ENCODE measurements around the gene MARCHF2. TPM values are rescaled to one million over a fixed set of nuclear protein-coding genes. Genes with fewer than 3 reads are reported as not detected.
"Not testable (repeated sequence)": the region's sequence is repeated elsewhere in the genome, so short reads cannot be mapped to it uniquely, and the experiment has no call there.

MARCHF2 gene
- total RNA-seq, 1 donor from 2014 or later, result 58.7 TPM

DNA sequence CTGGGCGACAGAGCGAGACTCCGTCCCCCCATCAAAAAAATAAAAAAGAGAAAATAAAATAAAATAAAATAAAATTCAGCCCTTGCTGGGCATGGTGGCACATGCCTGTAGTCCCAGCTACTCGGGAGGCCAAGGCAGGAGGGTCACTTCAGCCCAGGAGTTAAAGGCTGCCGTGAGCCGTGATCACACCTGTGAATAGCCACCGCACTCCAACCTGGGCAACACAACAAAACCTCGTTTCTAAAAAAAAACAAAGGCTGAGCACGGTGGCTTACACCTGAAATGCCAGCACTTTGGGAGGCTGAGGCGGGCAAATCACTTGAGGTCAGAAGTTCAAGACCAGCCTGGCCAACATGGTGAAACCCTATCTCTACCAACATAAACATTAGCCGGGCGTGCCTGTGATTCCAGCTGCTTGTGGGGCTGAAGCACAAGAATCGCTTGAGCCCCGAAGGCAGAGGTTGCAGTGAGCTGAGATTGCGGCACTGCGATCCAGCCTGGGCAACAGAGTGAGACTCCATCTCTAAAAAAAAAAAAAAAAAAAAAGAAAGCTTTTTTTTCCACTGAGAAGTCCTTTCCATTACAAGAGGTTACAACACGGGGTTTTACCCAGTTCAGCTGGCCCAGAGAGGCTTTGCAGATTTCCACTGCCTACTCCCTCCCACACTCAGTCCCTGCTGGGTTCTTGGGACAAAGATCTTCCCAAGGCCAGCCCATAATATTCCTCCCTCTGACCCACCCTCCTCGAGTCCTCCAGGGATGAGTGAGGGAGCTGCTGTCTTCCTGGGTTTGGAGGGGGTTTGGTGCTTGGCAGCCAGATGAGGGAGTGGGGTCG is 42.7 kb upstream of the MARCHF2 start:
- Histone ChIP-seq H3K27me3 (no peaks in the 10 kb centered on the region), H3K27ac (no peak overlapping the region), H3K9me3 (no peaks in the 10 kb centered on the region), H3K36me3 (no peaks in the 10 kb centered on the region), H3K4me1 (peaks cover 21% of the 10 kb centered on the region), H3K4me3 (no peak overlapping the region)
- ATAC-seq (no peak), DNase-seq (no peak)
- intact Hi-C loops (cut with DNase I), result no loop called here
- TF ChIP-seq, protein P1, sequence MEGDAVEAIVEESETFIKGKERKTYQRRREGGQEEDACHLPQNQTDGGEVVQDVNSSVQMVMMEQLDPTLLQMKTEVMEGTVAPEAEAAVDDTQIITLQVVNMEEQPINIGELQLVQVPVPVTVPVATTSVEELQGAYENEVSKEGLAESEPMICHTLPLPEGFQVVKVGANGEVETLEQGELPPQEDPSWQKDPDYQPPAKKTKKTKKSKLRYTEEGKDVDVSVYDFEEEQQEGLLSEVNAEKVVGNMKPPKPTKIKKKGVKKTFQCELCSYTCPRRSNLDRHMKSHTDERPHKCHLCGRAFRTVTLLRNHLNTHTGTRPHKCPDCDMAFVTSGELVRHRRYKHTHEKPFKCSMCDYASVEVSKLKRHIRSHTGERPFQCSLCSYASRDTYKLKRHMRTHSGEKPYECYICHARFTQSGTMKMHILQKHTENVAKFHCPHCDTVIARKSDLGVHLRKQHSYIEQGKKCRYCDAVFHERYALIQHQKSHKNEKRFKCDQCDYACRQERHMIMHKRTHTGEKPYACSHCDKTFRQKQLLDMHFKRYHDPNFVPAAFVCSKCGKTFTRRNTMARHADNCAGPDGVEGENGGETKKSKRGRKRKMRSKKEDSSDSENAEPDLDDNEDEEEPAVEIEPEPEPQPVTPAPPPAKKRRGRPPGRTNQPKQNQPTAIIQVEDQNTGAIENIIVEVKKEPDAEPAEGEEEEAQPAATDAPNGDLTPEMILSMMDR (IDR thresholded peaks at IDR 0.05), result no peak

DNA sequence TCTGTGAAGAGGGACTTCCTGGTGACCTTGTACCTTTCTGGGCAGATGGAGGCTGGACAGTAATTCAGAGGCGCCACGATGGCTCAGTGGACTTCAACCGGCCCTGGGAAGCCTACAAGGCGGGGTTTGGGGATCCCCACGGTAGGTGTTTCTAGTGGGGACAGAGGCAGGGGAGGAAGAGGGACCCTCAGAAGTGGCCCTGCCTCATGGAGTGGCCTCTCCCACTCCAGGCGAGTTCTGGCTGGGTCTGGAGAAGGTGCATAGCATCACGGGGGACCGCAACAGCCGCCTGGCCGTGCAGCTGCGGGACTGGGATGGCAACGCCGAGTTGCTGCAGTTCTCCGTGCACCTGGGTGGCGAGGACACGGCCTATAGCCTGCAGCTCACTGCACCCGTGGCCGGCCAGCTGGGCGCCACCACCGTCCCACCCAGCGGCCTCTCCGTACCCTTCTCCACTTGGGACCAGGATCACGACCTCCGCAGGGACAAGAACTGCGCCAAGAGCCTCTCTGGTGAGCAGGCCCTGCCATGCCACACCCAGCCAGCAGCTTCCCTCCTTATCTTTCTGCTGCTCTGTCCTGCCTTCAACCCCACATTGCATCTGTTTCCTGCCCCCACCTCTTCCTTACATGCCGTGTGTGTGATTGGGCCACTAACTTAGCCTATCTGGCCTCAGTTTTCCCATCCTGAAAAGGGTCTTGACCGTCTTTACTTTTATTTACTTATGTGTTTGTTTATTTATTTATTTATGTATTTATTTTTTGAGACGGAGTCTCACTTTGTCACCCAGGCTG is 41.9 kb upstream of the MARCHF2 start:
- H3K36me3 ChIP-seq, result no peaks in the 10 kb centered on the region
- ATAC-seq, result no peak
- TF ChIP-seq, protein P1 (IDR thresholded peaks at IDR 0.05), result no peak
- H3K27me3 ChIP-seq, result no peaks in the 10 kb centered on the region
- DNase-seq, result no peak
- peaks cover 21% of the 10 kb centered on the region for H3K4me1 ChIP-seq
- no peaks in the 10 kb centered on the region for H3K9me3 ChIP-seq
- H3K27ac ChIP-seq, result no peak overlapping the region
- intact Hi-C loops (cut with DNase I), result no loop called here
- no peak overlapping the region for H3K4me3 ChIP-seq

DNA sequence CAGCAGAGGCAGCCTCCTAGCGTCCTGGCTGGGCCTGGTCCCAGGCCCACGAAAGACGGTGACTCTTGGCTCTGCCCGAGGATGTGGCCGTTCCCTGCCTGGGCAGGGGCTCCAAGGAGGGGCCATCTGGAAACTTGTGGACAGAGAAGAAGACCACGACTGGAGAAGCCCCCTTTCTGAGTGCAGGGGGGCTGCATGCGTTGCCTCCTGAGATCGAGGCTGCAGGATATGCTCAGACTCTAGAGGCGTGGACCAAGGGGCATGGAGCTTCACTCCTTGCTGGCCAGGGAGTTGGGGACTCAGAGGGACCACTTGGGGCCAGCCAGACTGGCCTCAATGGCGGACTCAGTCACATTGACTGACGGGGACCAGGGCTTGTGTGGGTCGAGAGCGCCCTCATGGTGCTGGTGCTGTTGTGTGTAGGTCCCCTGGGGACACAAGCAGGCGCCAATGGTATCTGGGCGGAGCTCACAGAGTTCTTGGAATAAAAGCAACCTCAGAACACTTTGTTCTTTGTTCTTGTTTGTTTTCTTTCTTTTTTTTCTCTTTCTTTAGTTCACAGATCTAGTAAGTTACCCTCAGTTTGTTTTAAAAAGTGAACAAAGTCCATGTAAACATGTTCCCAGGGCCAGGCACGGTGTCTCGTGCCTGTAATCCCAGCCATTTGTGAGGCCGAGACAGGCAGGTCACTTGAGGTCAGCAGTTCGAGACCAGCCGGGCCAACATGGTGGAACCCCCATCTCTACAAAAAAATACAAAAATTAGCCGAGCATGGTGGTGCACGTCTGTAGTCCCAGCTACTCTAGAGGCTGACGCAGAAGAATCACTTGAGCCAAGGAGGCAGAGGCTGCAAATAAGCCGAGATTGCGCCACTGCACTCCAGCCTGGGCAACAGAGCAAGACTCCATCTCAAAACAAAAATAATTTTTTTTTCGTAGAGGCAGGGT is 39.0 kb upstream of the MARCHF2 start:
- intact Hi-C loops (cut with DNase I), result no loop called here
- Histone ChIP-seq H3K27ac (no peak overlapping the region), H3K9me3 (no peaks in the 10 kb centered on the region), H3K4me1 (no peaks in the 10 kb centered on the region), H3K27me3 (no peaks in the 10 kb centered on the region), H3K4me3 (no peak overlapping the region), H3K36me3 (no peaks in the 10 kb centered on the region)
- ATAC-seq (peak; percentile 52), DNase-seq (no peak)
- TF ChIP-seq, protein P1 (IDR thresholded peaks at IDR 0.05), result no peak

DNA sequence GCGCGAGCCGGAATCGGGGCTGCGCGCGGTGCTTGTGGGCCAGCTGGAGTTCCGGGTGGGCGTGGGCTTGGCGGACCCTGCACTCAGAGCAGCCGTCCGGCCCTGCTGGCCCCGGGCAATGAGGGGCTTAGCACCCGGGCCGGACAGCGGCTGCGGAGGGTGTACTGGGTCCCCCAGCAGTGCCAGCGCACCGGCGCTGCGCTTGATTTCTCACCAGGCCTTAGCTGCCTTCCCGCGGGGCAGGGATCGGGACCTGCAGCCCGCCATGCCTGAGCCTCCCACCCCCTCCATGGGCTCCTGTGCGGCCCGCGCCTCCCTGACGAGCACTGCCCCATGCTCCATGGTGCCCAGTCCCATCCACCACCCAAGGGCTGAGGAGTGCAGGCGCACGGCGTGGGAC is 37.3 kb upstream of the MARCHF2 start:
- H3K27ac ChIP-seq; intact Hi-C loops (cut with DNase I); H3K36me3 ChIP-seq: not testable (repeated sequence)

DNA sequence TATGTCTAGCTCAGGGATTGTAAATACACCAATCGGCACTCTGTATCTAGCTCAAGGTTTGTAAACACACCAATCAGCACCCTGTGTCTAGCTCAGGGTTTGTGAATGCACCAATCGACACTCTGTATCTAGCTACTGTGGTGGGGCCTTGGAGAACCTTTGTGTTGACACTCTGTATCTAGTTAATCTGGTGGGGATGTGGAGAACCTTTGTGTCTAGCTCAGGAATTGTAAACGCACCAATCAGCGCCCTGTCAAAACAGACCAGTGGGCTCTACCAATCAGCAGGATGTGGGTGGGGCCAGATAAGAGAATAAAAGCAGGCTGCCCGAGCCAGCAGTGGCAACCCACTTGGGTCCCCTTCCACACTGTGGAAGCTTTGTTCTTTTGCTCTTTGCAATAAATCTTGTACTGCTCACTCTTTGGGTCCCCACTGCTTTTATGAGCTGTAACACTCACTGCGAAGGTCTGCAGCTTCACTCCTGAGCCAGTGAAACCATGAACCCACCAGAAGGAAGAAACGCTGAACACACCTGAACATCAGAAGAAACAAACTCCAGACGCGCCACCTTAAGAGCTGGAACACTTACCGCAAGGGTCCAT is 36.6 kb upstream of the MARCHF2 start:
- H3K36me3 ChIP-seq; intact Hi-C loops (cut with DNase I); DNase-seq: not testable (repeated sequence)

More for the DNA sequence above, 37.3 kb upstream of the MARCHF2 start:
- H3K4me1 ChIP-seq, ATAC-seq, H3K27me3 ChIP-seq, H3K9me3 ChIP-seq, DNase-seq, H3K4me3 ChIP-seq: not testable (repeated sequence)

DNA sequence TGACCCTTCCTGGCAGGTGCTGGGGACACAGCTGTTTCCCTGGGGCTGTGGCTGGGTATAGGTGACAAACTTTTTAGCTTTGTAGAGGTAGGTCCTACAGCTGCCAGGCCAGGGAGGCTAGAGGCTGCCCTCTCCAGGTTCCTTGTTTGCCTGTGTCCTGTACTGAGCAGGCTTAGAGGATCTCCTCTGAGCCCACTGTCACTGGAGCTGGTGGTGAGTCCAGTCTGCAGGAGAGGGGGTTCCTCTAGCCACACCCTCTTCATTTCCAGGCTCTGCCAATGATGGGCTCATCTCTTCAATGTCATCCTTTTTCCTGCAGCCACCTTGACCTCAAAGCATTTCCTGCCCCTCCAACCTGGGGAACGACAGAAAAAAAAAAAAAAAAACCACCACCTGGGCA is 35.5 kb upstream of the MARCHF2 start:
- no peak for ATAC-seq
- no peak for DNase-seq
- Histone ChIP-seq H3K36me3 (no peaks in the 10 kb centered on the region), H3K27ac (no peak overlapping the region), H3K27me3 (no peaks in the 10 kb centered on the region), H3K9me3 (no peaks in the 10 kb centered on the region), H3K4me1 (no peaks in the 10 kb centered on the region), H3K4me3 (no peak overlapping the region)
- intact Hi-C loops (cut with DNase I), result no loop called here
- TF ChIP-seq, protein P1 (IDR thresholded peaks at IDR 0.05), result no peak

More for the DNA sequence above, 36.6 kb upstream of the MARCHF2 start:
- H3K27ac ChIP-seq, H3K27me3 ChIP-seq, H3K4me3 ChIP-seq, H3K4me1 ChIP-seq, ATAC-seq, H3K9me3 ChIP-seq: not testable (repeated sequence)

DNA sequence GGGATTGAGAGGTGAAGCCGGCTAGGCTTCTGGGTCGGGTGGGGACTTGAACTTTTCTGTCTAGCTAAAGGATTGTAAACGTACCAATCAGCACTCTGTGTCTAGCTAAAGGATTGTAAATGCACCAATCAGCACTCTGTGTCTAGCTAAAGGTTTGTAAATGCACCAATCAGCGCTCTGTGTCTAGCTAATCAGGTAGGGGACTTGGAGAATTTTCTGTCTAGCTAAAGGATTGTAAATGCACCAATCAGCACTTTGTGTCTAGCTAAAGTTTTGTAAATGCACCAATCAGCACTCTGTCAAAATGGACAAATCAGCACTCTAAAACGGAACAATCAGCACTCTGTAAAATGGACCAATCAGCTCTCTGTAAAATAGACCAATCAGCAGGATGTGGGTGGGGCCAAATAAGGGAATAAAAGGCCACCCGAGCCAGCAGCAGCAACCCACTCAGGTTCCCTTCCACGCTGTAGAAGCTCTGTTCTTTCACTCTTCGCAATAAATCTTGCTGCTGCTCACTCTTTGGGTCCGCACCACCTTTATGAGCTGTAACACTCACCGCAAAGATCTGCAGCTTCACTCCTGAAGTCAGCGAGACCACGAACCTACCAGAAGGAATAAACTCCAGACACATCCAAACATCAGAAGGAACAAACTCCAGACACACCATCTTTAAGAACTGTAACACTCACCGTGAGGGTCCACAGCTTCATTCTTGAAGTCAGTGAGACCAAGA is 33.8 kb upstream of the MARCHF2 start:
- intact Hi-C loops (cut with DNase I); DNase-seq; H3K4me1 ChIP-seq: not testable (repeated sequence)

DNA sequence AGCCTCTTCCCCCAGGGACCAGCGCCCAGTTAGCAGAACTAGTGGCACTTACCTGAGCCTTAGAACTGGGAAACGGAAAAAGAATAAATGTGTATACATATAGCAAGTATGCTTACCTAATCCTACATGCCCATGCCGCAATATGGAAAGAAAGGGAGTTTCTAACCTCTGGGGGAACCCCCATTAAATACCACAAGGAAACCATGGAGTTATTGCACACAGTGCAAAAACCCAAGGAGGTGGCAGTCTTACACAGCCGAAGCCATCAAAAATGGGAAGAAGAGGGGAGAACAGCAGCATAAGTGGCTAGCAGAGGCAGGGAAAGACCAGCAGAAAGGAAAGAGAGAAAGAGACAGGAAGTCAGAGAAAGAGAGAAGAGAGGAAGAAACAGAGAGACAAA is 28.5 kb upstream of the MARCHF2 start:
- intact Hi-C loops (cut with DNase I); H3K4me3 ChIP-seq; H3K9me3 ChIP-seq; H3K36me3 ChIP-seq; H3K27ac ChIP-seq; DNase-seq; H3K27me3 ChIP-seq; ATAC-seq: not testable (repeated sequence)
- peaks cover 14% of the 10 kb centered on the region for H3K4me1 ChIP-seq

More for the DNA sequence above, 33.8 kb upstream of the MARCHF2 start:
- H3K27me3 ChIP-seq, H3K9me3 ChIP-seq, H3K4me3 ChIP-seq, ATAC-seq, H3K36me3 ChIP-seq, H3K27ac ChIP-seq: not testable (repeated sequence)

Data from upper lobe of right lung (tissue), 1 donor.